HUES6 (cell line): ENCODE results near the gene ARSB.
A peak's percentile ranks its signal among the peaks of the same experiment; 100 is the strongest.
"Not testable (repeated sequence)": the region's sequence is repeated elsewhere in the genome, so short reads cannot be mapped to it uniquely, and the experiment has no call there.

Experiments used
- H3K27ac ChIP-seq: 2 replicates; pipeline ENCODE4 v1.7.0; 2013; ENCODE audit warnings: low read depth, mild to moderate bottlenecking, low read length, inconsistent platforms
- H3K27me3 ChIP-seq: 2 replicates; pipeline ENCODE4 v1.6.1; 2013; ENCODE audit warnings: low read length; ENCODE audit not compliant: control insufficient read depth, insufficient read depth
- H3K36me3 ChIP-seq: 2 replicates; pipeline ENCODE4 v1.6.1; 2013; ENCODE audit warnings: low read length; ENCODE audit not compliant: control insufficient read depth, insufficient read depth
- H3K4me1 ChIP-seq: 2 replicates; pipeline ENCODE4 v1.6.1; 2013; ENCODE audit warnings: low read length; ENCODE audit not compliant: control insufficient read depth, insufficient read depth
- H3K4me3 ChIP-seq: 2 replicates; pipeline ENCODE4 v1.5.1; 2013; ENCODE audit warnings: low read depth, low read length
- H3K9ac ChIP-seq: one replicate; pipeline ENCODE4 v1.6.1; 2013; ENCODE audit warnings: mild to moderate bottlenecking, low read length
- H3K9me3 ChIP-seq: 2 replicates; pipeline ENCODE4 v1.6.1; 2013; ENCODE audit warnings: low read depth, low read length; ENCODE audit not compliant: control insufficient read depth, insufficient read depth

The ARSB gene

DNA sequence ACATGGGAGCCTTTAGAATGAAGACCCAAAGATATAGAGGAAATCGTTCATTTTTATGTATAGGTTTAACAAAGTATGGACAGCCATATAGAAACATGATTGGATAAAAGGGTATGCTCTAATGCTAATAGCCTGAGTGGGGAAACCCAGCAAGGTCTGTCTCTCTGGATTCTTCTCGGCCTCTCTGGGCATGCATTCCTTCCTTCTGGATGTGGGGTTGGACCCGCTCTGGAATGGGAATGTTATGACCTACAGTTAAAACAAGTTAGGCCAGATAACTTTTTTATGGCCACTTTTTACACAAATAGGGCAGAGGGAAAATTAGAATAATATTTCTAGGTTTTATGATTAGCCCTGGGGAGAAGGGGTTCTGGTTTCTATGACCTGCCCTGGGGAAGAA, 103.2 kb downstream of the ARSB start:
- H3K27ac ChIP-seq: no peak overlapping the region
- H3K4me1 ChIP-seq: no peaks in the 10 kb centered on the region
- H3K4me3 ChIP-seq: no peak overlapping the region
- H3K9ac ChIP-seq: no peak overlapping the region
- H3K9me3 ChIP-seq: no peaks in the 10 kb centered on the region
- no peaks in the 10 kb centered on the region for H3K27me3 ChIP-seq
- H3K36me3 ChIP-seq: no peaks in the 10 kb centered on the region

- no peak overlapping the region for H3K27ac ChIP-seq
- no peaks in the 10 kb centered on the region for H3K9me3 ChIP-seq
- H3K27me3 ChIP-seq: no peaks in the 10 kb centered on the region
- H3K4me1 ChIP-seq: no peaks in the 10 kb centered on the region
- no peaks in the 10 kb centered on the region for H3K36me3 ChIP-seq
- no peak overlapping the region for H3K4me3 ChIP-seq
- H3K9ac ChIP-seq: no peak overlapping the region
Observed at GRCh38 chr5:78879516-78879915, 105.6 kb downstream of the ARSB start.

DNA sequence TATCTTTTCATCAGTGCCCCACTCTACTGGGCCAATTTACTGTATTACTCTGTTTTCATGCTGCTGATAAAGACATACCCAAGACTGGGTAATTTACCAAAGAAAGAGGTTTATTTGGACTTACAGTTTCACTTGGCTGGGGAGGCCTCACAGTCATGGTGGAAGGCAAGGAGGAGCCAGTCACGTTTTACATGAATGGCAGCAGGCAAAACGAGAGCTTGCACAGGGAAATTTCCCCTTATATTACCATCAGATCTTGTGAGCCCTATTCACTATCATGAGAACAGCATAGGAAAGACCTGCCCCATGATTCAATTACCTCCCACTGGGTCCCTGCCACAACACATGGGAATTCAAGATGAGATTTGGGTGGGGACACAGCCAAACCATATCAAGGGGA, 119.0 kb downstream of the ARSB start:
- not testable (repeated sequence) for H3K9ac ChIP-seq, H3K27me3 ChIP-seq, H3K36me3 ChIP-seq, H3K4me1 ChIP-seq, H3K27ac ChIP-seq, H3K9me3 ChIP-seq
- peak overlapping the region; percentile 48; the same call in 1 of the 2 replicates for H3K4me3 ChIP-seq

- Histone ChIP-seq H3K27me3 (no peaks in the 10 kb centered on the region), H3K36me3 (no peaks in the 10 kb centered on the region), H3K9me3 (peaks cover 21% of the 10 kb centered on the region), H3K4me3 (no peak overlapping the region), H3K27ac (no peak overlapping the region), H3K4me1 (no peaks in the 10 kb centered on the region), H3K9ac (no peak overlapping the region)
Observed at GRCh38 chr5:78858364-78858763, 126.7 kb downstream of the ARSB start.

DNA sequence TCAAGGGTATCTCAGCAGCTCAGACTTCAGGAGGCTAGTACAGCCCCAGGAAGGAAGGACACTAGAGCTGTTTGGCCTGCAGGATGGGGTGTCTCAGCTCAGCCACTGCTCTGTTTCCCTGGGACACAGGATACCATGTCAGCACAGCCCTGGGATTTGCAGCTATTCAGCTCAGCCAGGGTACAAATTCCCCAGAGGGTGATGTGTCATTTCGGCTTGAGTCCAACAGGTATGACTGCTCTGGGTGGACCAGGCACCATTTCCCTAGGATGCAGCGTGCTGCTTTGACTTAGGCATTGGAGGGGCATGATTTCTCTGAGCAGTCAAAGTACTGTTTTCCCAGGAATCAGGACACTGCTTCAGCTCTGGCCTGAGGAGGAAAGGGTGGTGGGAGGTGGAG, 130.1 kb downstream of the ARSB start:
- H3K4me3 ChIP-seq: no peak overlapping the region
- no peaks in the 10 kb centered on the region for H3K36me3 ChIP-seq
- H3K27me3 ChIP-seq: no peaks in the 10 kb centered on the region
- no peaks in the 10 kb centered on the region for H3K4me1 ChIP-seq
- H3K9ac ChIP-seq: no peak overlapping the region
- H3K9me3 ChIP-seq: peaks cover 21% of the 10 kb centered on the region
- no peak overlapping the region for H3K27ac ChIP-seq

GRCh38 chr5:78851891-78852290, 133.2 kb downstream of the ARSB start:
- not testable (repeated sequence) for H3K9ac ChIP-seq, H3K36me3 ChIP-seq, H3K27ac ChIP-seq, H3K4me1 ChIP-seq, H3K27me3 ChIP-seq, H3K4me3 ChIP-seq
- H3K9me3 ChIP-seq: peaks cover 21% of the 10 kb centered on the region

DNA sequence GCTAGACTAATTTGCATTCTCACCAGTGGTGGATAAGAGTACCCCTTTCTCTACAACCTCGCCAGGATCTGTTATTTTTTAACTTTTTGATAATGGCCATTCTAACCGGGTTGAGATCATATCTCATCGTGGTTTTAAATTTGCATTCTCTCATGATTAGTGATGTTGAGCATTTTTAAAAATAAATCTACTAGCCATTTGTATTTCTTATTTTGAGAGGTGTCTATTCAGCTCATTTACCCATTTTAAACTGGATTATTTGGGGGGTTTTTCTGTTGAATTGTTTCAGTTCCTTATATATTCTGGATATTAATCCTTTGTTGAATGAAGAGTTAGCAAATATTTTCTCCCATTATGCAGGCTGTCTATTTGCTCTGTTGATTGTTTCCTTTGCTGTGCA, 139.6 kb downstream of the ARSB start:
- Histone ChIP-seq H3K4me1 (no peaks in the 10 kb centered on the region), H3K9me3 (no peaks in the 10 kb centered on the region)

GRCh38 chr5:78843436-78843835, 141.7 kb downstream of the ARSB start:
- Histone ChIP-seq H3K27ac (no peak overlapping the region), H3K9me3 (no peaks in the 10 kb centered on the region), H3K9ac (no peak overlapping the region), H3K36me3 (no peaks in the 10 kb centered on the region), H3K27me3 (no peaks in the 10 kb centered on the region), H3K4me3 (no peak overlapping the region), H3K4me1 (no peaks in the 10 kb centered on the region)

More for the DNA sequence above, 139.6 kb downstream of the ARSB start:
- H3K9ac ChIP-seq: no peak overlapping the region
- no peak overlapping the region for H3K27ac ChIP-seq
- H3K36me3 ChIP-seq: no peaks in the 10 kb centered on the region
- no peak overlapping the region for H3K4me3 ChIP-seq
- no peaks in the 10 kb centered on the region for H3K27me3 ChIP-seq

GRCh38 chr5:78841767-78842166, 143.3 kb downstream of the ARSB start:
- no peak overlapping the region for H3K9ac ChIP-seq
- H3K9me3 ChIP-seq: no peaks in the 10 kb centered on the region
- no peaks in the 10 kb centered on the region for H3K36me3 ChIP-seq
- H3K27ac ChIP-seq: no peak overlapping the region
- no peak overlapping the region for H3K4me3 ChIP-seq
- no peaks in the 10 kb centered on the region for H3K27me3 ChIP-seq
- no peaks in the 10 kb centered on the region for H3K4me1 ChIP-seq

- Histone ChIP-seq H3K4me1 (no peaks in the 10 kb centered on the region; the same call in 1 of the 2 replicates), H3K36me3 (no peaks in the 10 kb centered on the region), H3K27ac (no peak overlapping the region), H3K27me3 (no peaks in the 10 kb centered on the region), H3K4me3 (no peak overlapping the region), H3K9me3 (no peaks in the 10 kb centered on the region), H3K9ac (no peak overlapping the region)
Observed at GRCh38 chr5:78838753-78839152, 146.4 kb downstream of the ARSB start.

DNA sequence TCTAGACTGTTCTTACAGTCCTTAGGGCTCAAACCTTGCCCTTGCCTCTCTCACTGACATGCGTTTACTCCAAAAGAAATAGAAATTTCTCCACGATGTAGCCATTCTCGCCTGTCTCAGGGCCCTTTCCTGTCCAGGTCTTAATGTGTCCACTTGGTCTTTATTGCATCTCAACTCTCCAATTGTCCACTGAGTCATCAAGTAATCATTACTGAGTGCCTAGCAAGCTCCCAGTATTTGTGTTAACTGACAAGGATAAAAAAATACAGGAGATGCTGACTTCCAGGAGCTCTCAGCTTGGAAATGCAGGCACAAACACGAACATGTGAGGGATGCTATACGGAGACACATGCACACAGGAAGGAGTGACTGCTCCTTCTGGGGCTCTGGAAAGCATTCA, 147.3 kb downstream of the ARSB start:
- H3K36me3 ChIP-seq: no peaks in the 10 kb centered on the region
- no peaks in the 10 kb centered on the region for H3K9me3 ChIP-seq
- H3K4me3 ChIP-seq: no peak overlapping the region
- no peak overlapping the region for H3K9ac ChIP-seq
- H3K4me1 ChIP-seq: no peaks in the 10 kb centered on the region; the same call in 1 of the 2 replicates
- no peaks in the 10 kb centered on the region for H3K27me3 ChIP-seq
- no peak overlapping the region for H3K27ac ChIP-seq

GRCh38 chr5:78835176-78835575, 149.9 kb downstream of the ARSB start:
- Histone ChIP-seq H3K27me3 (no peaks in the 10 kb centered on the region), H3K4me1 (no peaks in the 10 kb centered on the region; the same call in 1 of the 2 replicates), H3K4me3 (no peak overlapping the region), H3K9me3 (no peaks in the 10 kb centered on the region), H3K27ac (no peak overlapping the region), H3K36me3 (no peaks in the 10 kb centered on the region), H3K9ac (no peak overlapping the region)
